SK-N-SH treated with all-trans-retinoic acid at 6 μM for 48 hours (cell line): ENCODE results near the gene ABHD17C.

Experiments used
- ATAC-seq: fragments of 200-7000 bp; cut with Tn5 transposase; 3 replicates; pipeline ENCODE4 v1.9.1; 2020; ENCODE audit warnings: mild to moderate bottlenecking, moderate library complexity
- ARNTL ChIP-seq: fragments of 450-650 bp; formaldehyde crosslinking; IDR thresholded peaks from 2 replicates; pipeline ENCODE4 v1.5.0; 2020; ENCODE audit warnings: low read depth, mild to moderate bottlenecking, moderate library complexity, borderline replicate concordance
- BACH2 ChIP-seq: fragments of 250-450 bp; sonication (Bioruptor Pico); IDR thresholded peaks from 2 replicates; pipeline ENCODE4 v1.9.0; 2021; ENCODE audit warnings: mild to moderate bottlenecking, borderline replicate concordance
- CREB5 ChIP-seq: fragments of 250-450 bp; sonication (Bioruptor Pico); IDR thresholded peaks from 2 replicates; pipeline ENCODE4 v1.5.1; 2020; ENCODE audit warnings: low read depth, mild to moderate bottlenecking, moderate library complexity
- CSRNP3 ChIP-seq: fragments of 250-450 bp; sonication (Bioruptor Pico); IDR thresholded peaks from 2 replicates; pipeline ENCODE4 v1.5.1; 2021; ENCODE audit warnings: mild to moderate bottlenecking, moderate library complexity
- ESRRG ChIP-seq: fragments of 250-450 bp; sonication (Bioruptor Pico); IDR thresholded peaks from 2 replicates; pipeline ENCODE4 v1.6.1; 2021; ENCODE audit warnings: mild to moderate bottlenecking
- GLIS3 ChIP-seq: fragments of 250-450 bp; sonication (Bioruptor Pico); IDR thresholded peaks from 2 replicates; pipeline ENCODE4 v1.5.0; 2020; ENCODE audit warnings: mild to moderate bottlenecking, moderate library complexity
- ISL1 ChIP-seq: fragments of 250-450 bp; sonication (Bioruptor Pico); IDR thresholded peaks from 2 replicates; pipeline ENCODE4 v2.1.2; 2022; ENCODE audit warnings: mild to moderate bottlenecking, moderate library complexity
- OSR1 ChIP-seq: fragments of 250-450 bp; sonication (Bioruptor Pico); IDR thresholded peaks from 2 replicates; pipeline ENCODE4 v1.8.0; 2022; ENCODE audit warnings: moderate library complexity, mild to moderate bottlenecking, inconsistent platforms
- PATZ1 ChIP-seq: fragments of 250-450 bp; sonication (Bioruptor Pico); IDR thresholded peaks from 2 replicates; pipeline ENCODE4 v1.8.0; 2020; ENCODE audit warnings: mild to moderate bottlenecking, moderate library complexity, borderline replicate concordance
- POU6F1 ChIP-seq: fragments of 250-450 bp; sonication (Bioruptor Pico); IDR thresholded peaks from 2 replicates; pipeline ENCODE4 v1.8.0; 2021; ENCODE audit warnings: low read depth, mild to moderate bottlenecking, moderate library complexity, borderline replicate concordance
- RARB ChIP-seq: fragments of 250-450 bp; sonication (Bioruptor Pico); IDR thresholded peaks from 2 replicates; pipeline ENCODE4 v1.8.0; 2021; ENCODE audit warnings: mild to moderate bottlenecking, moderate library complexity
- SNAI2 ChIP-seq: fragments of 250-450 bp; sonication (Bioruptor Pico); IDR thresholded peaks from 2 replicates; pipeline ENCODE4 v1.5.0; 2020; ENCODE audit warnings: mild to moderate bottlenecking, moderate library complexity
- TCF4 ChIP-seq: fragments of 250-450 bp; sonication (Bioruptor Pico); IDR thresholded peaks from 2 replicates; pipeline ENCODE4 v1.8.0; 2021; ENCODE audit warnings: mild to moderate bottlenecking, moderate library complexity, borderline replicate concordance
- TOX ChIP-seq: fragments of 250-450 bp; sonication (Bioruptor Pico); IDR thresholded peaks from 2 replicates; pipeline ENCODE4 v1.8.0; 2021; ENCODE audit warnings: mild to moderate bottlenecking, moderate library complexity, borderline replicate concordance
- TSHZ2 ChIP-seq: fragments of 250-450 bp; sonication (Bioruptor Pico); IDR thresholded peaks from 2 replicates; pipeline ENCODE4 v1.5.0; 2020; ENCODE audit warnings: mild to moderate bottlenecking, moderate library complexity
- ZC3H10 ChIP-seq: fragments of 250-450 bp; sonication (Bioruptor Pico); IDR thresholded peaks from 2 replicates; pipeline ENCODE4 v1.5.1; 2021; ENCODE audit warnings: mild to moderate bottlenecking, moderate library complexity
- ZFP3 ChIP-seq: fragments of 250-450 bp; sonication (Bioruptor Pico); IDR thresholded peaks from 2 replicates; pipeline ENCODE4 v1.5.0; 2020; ENCODE audit warnings: mild to moderate bottlenecking, moderate library complexity
- ZNF565 ChIP-seq: fragments of 450-650 bp; formaldehyde crosslinking; conservative IDR thresholded peaks from 2 replicates; pipeline ENCODE4 v1.5.0; 2020; ENCODE audit warnings: low read depth, mild to moderate bottlenecking, moderate library complexity
- ZNF8 ChIP-seq: fragments of 450-650 bp; formaldehyde crosslinking; IDR thresholded peaks from 2 replicates; pipeline ENCODE4 v1.5.0; 2020; ENCODE audit warnings: mild to moderate bottlenecking, moderate library complexity

Gene ABHD17C

GRCh38 chr15:80783260-80783659 is 88.2 kb downstream of the ABHD17C start:
- TF ChIP-seq ESRRG (CRISPR knock-in tag) (no peak), TSHZ2 (CRISPR knock-in tag) (no peak), GLIS3 (CRISPR knock-in tag) (no peak), TOX (CRISPR knock-in tag) (no peak), TCF4 (CRISPR knock-in tag) (no peak)
- ATAC-seq: no peak

- TF ChIP-seq ZNF8: no peak
- no peak for TF ChIP-seq POU6F1
- TF ChIP-seq RARB: no peak
- no peak for TF ChIP-seq CREB5 (CRISPR knock-in tag)
- TF ChIP-seq ZFP3 (CRISPR knock-in tag): no peak
- no peak for TF ChIP-seq ISL1 (CRISPR knock-in tag)
- TF ChIP-seq TOX (CRISPR knock-in tag): no peak
- no peak for TF ChIP-seq GLIS3 (CRISPR knock-in tag)
- TF ChIP-seq ZNF565 (CRISPR knock-in tag): no peak
- TF ChIP-seq ARNTL (CRISPR knock-in tag): no peak
- no peak for TF ChIP-seq OSR1 (CRISPR knock-in tag)
- TF ChIP-seq BACH2 (CRISPR knock-in tag): no peak
- no peak for TF ChIP-seq ZC3H10
- no peak for TF ChIP-seq SNAI2
- TF ChIP-seq CSRNP3 (CRISPR knock-in tag): no peak
- ATAC-seq: no peak
These were observed 90.2 kb downstream of the ABHD17C start for GRCh38 chr15:80785335-80785734.

- TF ChIP-seq TCF4 (CRISPR knock-in tag): no peak
- TF ChIP-seq ISL1 (CRISPR knock-in tag): peak; percentile 59
- TF ChIP-seq CREB5 (CRISPR knock-in tag): no peak
- no peak for TF ChIP-seq PATZ1
- no peak for ATAC-seq
These were observed 90.8 kb downstream of the ABHD17C start for GRCh38 chr15:80785811-80786354.
